Panc1 (cell line): ENCODE measurements around the gene SARDH.

ENCODE experiments used
- POLR2AphosphoS5 ChIP-seq: IDR thresholded peaks from 2 replicates; pipeline ENCODE4 v1.6.1; 2012; ENCODE audit warnings: mild to moderate bottlenecking, low read depth, low read length, moderate library complexity
- TF ChIP-seq, protein P1 (sequence below): fragments of 450-650 bp; IDR thresholded peaks from 2 replicates; pipeline ENCODE4 v1.5.1; 2017; ENCODE audit warnings: mild to moderate bottlenecking
- TF ChIP-seq, protein P2 (sequence below), 2 experiments: IDR thresholded peaks; 2 replicates each; pipeline ENCODE4 v1.6.1; 2011 to 2012; ENCODE audit warnings: low read depth in 2 of 2, control low read depth in 1 of 2, low read length in 1 of 2, mild to moderate bottlenecking in 1 of 2, moderate library complexity in 1 of 2; ENCODE audit not compliant: insufficient read depth in 1 of 2

DNA sequence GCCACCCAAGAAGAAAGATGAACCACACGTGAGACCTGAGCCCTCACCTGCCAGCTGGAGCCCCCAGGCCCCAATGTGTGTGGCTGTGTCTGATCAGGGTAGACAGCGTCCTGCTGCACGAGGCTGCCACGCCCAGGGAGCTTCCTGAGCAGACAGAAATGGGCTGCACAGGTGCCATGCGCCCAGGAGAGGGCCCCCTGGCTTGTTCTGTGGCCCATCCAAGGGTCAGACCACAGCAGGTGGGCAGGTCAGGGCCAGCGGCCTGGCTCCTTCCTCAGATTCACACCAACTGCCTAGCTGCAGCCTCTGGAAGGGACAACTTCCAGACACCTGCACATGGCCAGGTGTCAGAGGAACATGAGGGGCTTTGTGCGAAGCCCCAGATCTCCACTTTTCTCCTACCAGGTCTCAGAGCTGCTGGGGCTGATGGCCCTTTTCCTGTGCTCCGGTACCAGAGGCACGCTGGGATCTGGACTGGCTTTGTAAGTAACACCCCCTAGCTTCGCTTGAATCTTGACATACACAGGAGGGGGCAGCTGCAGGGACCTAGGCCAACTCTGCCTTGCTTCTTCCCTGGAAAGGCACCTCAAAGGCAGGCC, 10.8 kb downstream of the SARDH start:
- TF ChIP-seq, protein P1, sequence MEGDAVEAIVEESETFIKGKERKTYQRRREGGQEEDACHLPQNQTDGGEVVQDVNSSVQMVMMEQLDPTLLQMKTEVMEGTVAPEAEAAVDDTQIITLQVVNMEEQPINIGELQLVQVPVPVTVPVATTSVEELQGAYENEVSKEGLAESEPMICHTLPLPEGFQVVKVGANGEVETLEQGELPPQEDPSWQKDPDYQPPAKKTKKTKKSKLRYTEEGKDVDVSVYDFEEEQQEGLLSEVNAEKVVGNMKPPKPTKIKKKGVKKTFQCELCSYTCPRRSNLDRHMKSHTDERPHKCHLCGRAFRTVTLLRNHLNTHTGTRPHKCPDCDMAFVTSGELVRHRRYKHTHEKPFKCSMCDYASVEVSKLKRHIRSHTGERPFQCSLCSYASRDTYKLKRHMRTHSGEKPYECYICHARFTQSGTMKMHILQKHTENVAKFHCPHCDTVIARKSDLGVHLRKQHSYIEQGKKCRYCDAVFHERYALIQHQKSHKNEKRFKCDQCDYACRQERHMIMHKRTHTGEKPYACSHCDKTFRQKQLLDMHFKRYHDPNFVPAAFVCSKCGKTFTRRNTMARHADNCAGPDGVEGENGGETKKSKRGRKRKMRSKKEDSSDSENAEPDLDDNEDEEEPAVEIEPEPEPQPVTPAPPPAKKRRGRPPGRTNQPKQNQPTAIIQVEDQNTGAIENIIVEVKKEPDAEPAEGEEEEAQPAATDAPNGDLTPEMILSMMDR: no peak
- no peak for TF ChIP-seq POLR2AphosphoS5
- TF ChIP-seq, protein P2, sequence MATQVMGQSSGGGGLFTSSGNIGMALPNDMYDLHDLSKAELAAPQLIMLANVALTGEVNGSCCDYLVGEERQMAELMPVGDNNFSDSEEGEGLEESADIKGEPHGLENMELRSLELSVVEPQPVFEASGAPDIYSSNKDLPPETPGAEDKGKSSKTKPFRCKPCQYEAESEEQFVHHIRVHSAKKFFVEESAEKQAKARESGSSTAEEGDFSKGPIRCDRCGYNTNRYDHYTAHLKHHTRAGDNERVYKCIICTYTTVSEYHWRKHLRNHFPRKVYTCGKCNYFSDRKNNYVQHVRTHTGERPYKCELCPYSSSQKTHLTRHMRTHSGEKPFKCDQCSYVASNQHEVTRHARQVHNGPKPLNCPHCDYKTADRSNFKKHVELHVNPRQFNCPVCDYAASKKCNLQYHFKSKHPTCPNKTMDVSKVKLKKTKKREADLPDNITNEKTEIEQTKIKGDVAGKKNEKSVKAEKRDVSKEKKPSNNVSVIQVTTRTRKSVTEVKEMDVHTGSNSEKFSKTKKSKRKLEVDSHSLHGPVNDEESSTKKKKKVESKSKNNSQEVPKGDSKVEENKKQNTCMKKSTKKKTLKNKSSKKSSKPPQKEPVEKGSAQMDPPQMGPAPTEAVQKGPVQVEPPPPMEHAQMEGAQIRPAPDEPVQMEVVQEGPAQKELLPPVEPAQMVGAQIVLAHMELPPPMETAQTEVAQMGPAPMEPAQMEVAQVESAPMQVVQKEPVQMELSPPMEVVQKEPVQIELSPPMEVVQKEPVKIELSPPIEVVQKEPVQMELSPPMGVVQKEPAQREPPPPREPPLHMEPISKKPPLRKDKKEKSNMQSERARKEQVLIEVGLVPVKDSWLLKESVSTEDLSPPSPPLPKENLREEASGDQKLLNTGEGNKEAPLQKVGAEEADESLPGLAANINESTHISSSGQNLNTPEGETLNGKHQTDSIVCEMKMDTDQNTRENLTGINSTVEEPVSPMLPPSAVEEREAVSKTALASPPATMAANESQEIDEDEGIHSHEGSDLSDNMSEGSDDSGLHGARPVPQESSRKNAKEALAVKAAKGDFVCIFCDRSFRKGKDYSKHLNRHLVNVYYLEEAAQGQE (IDR thresholded peaks at IDR 0.05; ENCODE audit: insufficient read depth in 1 of 2, low read depth in 2 of 2, low read length in 1 of 2): no peak
